HG03095 (cell line): ENCODE results near the gene ARAP1.
"Not testable (repeated sequence)": the region's sequence is repeated elsewhere in the genome, so short reads cannot be mapped to it uniquely, and the experiment has no call there.

Experiments
- ATAC-seq: cut with Tn5 transposase; IDR thresholded peaks from one replicate; pipeline ENCODE4 v1.9.1; 2021; ENCODE audit warnings: moderate library complexity; ENCODE audit not compliant: unreplicated experiment

The ARAP1 gene

GRCh38 chr11:72752088-72752914 is at the start of gene ARAP1:
Gene ARAP1 (minus strand): TSS chr11:72752408. CDS start chr11:72727128, 25,280 bp downstream.
- ATAC-seq: peak; percentile 65

GRCh38 chr11:72799441-72799840 is 47.2 kb upstream of the ARAP1 start:
- ATAC-seq: no peak

- ATAC-seq: no peak
These were observed 46.2 kb upstream of the ARAP1 start for GRCh38 chr11:72798361-72798760.

- peak; percentile 77 for ATAC-seq
These were observed 41.5 kb upstream of the ARAP1 start, which contains the start of gene STARD10 for GRCh38 chr11:72793425-72794367. Gene STARD10 (minus strand): TSS chr11:72794047. CDS start chr11:72781181, 12,866 bp downstream.

DNA sequence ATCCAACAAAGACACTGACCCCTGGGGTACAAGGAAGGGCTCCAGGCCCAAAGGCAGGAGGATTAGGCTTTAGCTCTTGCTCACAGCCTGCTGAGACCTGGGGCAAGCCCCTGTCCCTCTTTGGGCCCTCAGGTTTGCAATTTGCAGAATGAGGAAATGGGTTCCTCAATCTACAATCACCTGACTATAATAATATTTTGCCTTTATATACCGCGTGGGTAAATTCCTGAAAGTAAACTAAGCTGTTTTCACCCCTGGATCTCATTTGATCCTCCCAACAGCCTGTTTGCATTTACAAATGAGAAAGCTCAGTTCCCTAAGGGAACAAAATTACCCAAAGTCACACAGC is 40.8 kb upstream of the ARAP1 start:
- no peak for ATAC-seq

- ATAC-seq: no peak
These were observed 40.3 kb upstream of the ARAP1 start for GRCh38 chr11:72792437-72793021.

DNA sequence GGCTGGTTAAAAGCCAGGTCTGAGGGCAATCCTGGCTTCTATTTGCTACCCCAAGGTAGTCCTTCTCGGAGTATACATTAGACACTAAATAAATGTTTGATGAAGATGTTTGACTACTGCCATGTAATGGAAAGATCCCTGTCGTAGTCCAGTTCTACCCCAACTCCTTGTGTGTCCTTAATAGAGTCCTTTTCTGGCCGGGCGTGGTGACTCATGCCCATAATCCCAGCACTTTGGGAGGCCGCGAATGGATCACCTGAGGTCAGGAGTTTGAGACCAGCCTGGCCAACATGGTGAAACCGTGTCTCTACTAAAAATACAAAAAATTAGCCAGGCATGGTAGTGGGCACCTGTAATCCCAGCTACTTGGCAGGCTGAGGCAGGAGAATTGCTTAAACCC is 39.0 kb upstream of the ARAP1 start:
- not testable (repeated sequence) for ATAC-seq

DNA sequence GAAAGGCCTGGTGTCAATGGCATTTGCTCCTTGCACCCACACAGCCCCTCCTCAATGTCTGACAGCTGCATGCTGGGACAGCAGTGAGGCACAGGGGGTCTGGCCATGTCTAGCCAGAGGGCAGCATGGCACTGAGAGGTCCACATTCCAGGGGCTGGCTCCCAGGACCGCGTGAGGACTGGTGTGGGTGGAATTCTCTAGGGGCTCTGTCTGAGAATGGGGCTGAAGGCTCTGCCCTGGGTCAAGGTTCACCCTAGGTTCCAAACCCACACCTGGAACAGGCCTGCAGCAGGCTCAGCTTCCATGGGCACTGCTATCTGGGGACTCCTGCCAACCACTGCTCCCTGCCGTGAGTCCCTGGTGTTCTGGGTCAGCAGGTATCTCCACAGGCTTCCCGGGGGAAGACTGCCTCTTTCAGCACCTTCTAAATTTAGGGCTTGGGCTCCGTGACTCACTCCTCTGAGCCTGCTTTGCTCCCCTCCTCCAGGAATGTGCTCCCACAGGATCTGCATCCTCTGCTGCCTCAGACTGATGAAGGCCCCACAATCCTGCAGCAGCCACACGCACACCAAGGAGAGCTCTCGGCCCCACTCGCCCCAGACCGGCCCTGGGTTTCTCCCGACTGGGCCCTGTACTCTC is 37.4 kb upstream of the ARAP1 start:
- ATAC-seq: no peak

DNA sequence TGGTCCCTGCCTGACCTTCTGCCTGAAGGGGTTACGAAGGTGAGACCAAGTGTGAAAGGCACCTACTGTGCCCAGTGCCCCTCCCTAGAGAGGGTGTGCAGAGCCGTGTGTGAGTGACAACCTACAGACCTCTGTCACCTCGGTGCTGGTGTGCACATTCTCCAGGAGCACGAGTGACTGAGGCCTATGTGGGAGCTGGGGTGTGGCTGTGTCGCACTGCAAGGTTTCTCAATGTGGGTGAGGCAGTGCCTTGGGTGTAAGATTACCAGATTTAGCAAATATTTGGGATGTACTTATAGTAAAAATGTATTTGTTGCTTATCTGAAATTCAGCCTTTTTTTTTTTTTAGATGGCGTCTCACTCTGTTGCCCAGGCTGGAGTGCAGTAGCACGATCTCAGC is 36.0 kb upstream of the ARAP1 start:
- no peak for ATAC-seq

DNA sequence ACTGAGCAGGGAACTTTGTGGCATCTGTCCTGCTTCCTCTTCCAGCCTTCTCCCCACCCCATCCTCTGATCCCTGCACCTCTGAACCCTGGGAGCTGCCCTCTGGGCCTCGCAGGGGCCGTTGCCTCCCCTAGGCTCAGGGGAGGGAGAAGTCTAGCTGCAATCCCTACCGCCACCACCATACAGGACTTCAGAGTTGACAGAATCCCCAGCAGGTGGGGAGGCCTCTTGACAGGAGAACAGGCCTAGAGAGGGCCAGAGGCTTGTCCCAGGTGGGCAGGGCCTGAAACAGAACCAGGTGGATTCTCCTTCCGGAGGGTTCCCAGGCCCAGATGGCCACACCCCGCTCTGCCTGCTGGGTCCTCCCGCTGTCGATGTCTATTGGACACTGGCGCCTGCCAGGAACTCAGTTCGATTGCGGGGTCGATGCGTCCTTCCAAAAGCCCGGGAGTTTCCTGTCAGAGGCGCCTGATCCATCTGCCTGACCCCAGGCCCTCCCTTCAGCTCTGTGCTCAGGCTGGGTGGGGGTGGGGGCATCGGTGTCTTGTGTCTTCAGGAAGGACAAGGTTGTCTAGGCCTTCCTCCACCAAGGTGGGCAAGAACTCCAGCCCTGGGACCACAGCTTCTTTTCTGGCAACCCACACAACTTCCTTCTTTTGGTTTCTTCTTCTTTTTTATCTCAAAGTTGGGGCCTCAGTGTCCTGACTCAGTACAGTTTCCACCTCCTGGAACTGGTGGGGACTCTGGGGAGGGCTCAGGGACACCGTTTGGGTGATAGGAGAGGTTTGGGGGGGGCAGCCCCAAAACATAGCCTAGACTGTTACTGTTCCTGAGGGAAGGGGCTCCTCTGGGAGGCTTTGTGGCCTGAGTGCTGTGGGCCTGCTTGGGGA is 35.3 kb upstream of the ARAP1 start:
- no peak for ATAC-seq

- no peak for ATAC-seq
These were observed 34.4 kb upstream of the ARAP1 start for GRCh38 chr11:72786305-72787215.

DNA sequence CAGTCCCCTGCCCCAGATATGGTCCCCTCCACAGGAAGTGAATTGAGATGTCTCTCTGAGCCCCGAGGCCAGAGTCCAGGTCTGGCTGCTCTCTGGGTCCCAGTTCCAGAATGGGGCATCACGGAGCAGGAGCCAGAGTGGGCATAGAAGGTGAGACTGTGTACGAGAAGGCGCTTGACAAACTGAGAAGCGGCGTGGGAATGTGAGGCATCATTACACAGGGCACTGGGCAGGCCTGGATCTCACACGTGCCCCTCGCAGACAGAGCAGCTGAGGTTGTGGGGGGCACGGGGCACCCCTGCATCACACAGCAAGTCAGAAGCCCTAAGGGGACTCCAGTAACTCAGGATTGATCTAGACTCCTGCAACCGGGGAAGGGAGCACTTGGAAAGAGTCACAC is 32.5 kb upstream of the ARAP1 start:
- ATAC-seq: no peak

GRCh38 chr11:72783144-72783905 is 31.1 kb upstream of the ARAP1 start:
- ATAC-seq: no peak

GRCh38 chr11:72782081-72782920 is 30.1 kb upstream of the ARAP1 start:
- no peak for ATAC-seq

DNA sequence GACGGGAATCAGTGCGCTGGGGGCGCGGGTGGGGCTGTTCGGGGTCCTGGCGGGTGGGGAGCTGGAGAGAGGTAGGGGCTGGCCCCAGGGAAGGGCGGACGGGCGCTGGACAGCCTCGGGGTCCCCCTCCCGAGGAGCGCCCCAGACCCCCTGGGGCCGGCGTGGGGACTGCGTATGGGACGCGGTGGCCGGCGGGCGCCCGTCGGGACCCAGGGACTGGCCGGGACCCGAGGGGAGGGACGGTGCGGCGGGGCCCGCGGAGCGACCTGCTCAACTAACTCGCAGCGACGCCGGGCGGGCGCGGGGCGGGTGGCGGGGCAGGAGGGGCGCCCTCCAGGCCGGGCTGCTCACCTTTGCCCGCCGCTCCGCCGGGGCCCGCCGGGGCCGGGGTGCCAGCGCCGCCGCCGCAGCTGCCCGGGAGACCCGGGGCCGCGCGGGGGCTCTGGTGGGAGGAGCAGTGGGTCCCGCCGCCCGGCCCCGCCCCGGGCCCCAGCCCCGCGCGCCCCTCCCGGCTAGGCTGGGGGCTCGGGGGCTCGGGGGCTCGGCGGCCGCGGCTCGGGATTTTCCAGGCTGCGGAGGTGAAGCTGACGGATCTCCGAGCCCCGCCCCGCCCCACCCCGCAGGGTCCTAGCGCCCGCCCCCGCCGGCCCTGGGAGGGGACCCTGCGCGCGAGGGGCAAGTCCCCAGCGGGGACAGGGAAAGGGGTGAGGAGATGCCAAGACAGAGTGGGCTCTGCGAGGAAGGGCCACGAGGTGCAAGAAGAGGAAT is 29.3 kb upstream of the ARAP1 start:
- no peak for ATAC-seq

DNA sequence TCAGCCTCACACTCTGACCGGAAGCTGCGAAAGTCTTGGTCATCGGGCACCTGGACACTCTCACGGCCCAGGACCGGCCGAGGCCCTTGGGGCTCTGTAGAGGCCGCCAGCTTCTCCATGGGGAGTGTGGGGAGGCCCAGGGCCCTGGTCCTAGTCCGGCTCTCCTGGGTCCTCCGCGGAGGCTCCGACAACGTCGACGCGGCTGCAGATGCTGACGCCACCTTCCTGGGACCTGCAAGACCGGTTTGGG is 28.8 kb upstream of the ARAP1 start:
- no peak for ATAC-seq
